ENCODE measurements around the gene CAB39L.

CAB39L gene

DNA sequence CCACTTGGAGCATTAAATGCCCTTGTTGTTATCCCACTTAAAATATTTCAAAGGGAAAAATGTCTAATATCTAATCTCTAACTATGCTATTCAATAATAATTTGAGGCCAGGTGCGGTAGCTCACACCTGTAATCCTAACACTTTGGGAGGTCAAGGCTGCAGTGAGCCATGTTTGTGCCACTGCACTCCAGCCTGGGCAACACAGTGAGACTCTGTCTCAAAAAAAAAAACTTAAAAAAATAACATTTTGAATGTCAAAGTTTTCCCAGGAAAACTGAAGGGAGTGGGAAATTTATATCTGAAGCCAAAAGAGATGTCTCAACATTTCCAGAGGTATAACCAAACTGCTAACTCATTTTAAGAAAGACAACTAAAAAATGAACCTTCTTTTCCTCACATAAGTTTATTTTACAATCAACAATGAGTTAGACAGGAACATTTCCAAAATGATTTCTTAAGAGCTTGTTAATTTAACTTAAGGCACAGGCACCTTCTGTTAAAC is 47.9 kb downstream of the CAB39L start:
- DNase-seq = no peak

- DNase-seq = no peak
Measured at GRCh38 chr13:49395451-49395865, 48.4 kb downstream of the CAB39L start.

- no peak for DNase-seq
Measured at GRCh38 chr13:49388091-49388635, 55.7 kb downstream of the CAB39L start.

- no peak for DNase-seq
Measured at GRCh38 chr13:49386664-49387063, 57.2 kb downstream of the CAB39L start.

- DNase-seq = no peak
Measured at GRCh38 chr13:49376121-49376520, 67.7 kb downstream of the CAB39L start.

DNA sequence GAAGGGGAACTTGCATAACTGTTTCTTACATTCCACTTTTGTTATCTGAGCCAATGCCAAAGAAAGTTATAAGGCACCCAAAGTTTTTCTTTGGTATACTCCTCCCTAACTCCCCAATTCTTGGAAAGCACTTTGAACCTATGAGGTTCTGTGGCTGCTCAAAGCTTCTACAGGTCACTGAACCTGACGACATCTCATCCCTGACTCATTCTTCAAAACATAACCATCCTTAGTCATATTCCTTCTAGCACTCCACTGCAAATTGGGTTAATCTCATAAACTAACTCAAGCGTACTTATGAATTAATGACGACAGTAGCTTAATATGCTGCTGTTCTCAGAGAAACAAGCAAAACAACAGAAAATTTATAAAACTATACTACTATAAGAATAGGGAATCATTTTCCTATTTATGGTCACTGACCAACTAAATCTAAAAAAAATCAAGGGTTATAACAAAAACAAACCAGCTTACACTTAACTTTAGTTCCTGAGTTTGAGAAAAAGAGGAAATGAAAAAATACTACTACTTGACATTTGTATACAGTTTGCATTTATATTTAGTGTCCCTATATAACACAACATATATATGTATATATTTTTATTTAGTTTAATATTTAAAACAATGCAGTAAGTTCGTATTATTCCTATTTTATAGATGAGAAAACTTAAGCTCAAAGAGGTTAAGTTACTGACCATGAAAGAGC is 69.1 kb downstream of the CAB39L start:
- no peak for DNase-seq

DNA sequence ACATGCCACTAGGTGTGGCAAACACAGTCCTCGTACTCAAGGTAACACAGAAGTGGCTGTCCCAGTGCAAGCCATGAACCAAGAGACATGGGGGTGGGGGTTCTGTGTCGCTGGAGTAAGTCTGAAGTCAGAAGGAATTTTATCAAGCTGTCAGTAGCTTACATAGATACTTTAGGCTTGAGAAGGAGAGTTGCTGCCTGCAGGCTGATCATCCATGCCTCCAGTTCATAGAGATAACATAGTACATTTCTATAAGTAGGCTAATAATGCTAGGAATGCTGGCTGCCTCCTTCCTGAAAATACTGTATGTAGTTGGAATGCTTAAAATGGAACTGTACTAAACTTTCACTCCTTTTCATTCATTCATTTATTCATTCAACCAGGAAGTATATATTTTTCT is 70.1 kb downstream of the CAB39L start:
- no peak for DNase-seq

DNA sequence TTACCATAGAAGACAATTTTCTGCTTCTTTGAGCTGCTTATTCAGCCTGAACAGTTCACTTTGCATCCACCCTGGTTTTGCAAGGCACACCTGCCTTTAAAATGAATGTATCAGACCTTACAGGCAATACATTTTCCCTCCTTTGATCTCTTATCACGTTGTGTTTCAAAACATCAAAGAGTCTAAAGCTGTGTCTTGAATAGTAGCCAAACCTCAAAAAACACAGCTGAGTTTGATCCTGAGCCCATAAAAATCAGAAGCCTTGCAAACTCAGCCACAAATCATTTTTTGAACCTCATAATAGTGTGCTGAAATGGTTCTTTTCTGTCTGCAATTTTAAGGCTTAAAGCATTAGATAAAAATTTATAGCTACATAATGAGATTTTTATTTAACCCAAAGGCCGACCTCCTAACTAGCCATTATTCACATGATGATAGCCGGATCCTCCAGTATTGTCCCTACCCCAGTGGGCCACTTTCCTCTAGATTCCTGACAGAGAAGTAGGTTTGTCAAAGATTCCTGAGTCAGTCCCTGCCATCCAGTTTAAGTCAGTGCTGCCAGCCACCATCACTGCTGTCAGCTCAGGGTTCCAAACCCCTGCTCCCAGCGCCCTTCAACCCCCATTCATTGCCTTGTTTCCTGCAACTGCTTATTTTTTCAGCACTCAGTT is 71.8 kb downstream of the CAB39L start:
- DNase-seq = no peak

DNA sequence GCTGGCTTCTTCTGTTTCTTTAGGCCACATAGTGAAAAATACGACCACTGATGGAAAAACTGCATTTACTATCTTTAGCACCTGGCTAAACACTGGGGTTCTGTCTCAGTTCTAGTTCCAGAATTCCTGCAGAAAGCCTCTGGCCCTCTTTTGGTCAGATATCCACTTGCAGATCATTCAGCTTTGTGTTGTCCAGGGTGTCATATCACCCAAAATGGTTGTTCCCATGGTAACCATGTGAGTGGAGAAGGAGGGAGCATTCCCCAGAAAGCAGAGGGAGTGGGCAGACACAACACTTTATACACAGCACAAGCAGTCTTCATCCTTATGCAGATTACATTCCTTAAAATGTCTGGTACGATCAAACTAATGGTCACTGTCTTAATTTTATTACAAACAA is 73.5 kb downstream of the CAB39L start:
- DNase-seq = no peak

DNA sequence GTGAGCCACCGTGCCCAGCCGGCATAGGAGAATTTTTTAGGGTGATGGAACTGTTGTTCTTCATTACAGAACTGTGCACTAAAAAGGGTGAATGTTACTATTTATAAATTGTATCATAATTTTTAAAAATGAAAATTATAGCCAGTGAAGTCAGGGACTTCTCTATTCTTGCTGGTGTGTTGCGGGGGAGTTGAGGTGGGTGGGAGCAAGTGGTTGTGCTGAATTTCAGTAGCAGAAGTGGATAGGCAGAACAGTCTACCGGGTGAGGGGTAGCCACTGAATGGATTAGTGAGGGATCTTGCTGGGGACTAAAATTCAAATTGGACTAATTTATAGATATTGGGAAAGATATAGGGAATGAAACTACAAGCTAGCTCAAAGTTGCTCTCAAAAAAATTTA is 74.0 kb downstream of the CAB39L start:
- DNase-seq = no peak

DNA sequence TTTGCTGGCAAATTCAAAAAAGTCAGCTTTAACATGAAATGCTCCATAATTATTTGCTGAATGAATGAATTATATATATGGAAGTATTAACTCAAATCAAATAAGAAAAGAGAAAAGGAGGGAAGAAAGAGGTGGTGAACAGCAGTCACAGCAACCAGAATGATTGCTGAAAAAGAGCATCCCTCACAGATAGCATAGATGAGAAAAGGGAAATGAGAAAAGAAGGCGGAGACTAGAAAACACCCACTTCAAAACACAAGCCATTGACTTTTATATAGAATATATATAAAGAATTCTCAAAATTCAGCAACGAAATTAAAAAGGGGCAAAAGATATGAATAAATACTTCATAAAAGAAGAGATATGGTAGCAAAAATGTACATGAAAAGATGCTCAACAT is 75.2 kb downstream of the CAB39L start:
- DNase-seq = no peak

GRCh38 chr13:49367640-49368422 is 76.0 kb downstream of the CAB39L start:
- no peak for DNase-seq

DNA sequence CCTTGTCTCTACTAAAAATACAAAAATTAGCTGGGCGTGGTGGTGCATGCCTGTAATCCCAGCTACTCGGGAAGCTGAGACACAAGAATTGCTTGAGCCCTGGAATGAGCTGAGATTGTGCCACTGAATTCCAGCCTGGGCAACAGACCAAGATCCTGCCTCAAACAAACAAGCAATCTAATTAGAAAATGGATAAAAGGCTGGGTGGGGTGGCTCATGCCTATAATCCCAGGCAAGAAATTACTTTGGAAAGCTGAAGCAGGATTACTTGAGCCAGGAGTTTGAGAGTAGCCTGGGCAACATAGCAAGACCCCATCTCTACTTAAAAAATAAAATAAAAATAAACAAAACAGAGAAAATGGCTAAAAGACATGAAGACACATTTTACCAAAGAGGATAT is 77.0 kb downstream of the CAB39L start:
- DNase-seq = no peak

GRCh38 chr13:49357694-49358093 is 86.2 kb downstream of the CAB39L start:
- DNase-seq = no peak

- DNase-seq = no peak
Measured at GRCh38 chr13:49356223-49356622, 87.6 kb downstream of the CAB39L start.

- no peak for DNase-seq
Measured at GRCh38 chr13:49354719-49355118, 89.1 kb downstream of the CAB39L start.

DNA sequence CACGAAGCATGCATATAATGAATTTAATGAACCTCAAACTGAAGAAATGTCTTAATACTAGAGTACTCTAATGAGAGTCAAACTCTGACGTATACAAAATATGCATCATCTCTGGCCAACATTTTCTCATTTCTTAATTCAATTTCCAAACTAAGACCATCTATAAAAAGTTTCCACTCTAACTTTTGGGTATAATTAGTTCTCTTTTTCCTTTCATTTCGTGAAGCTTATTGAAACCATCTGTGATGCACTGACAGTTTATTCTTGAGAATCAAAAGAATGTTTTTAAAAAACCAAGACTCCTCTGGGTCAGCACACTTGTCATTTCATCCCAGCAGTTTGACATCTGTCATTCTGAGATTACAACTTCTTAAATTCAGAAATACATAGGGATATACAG is 90.0 kb downstream of the CAB39L start:
- DNase-seq = no peak

- no peak for DNase-seq
Measured at GRCh38 chr13:49351871-49352270, 92.0 kb downstream of the CAB39L start.

DNA sequence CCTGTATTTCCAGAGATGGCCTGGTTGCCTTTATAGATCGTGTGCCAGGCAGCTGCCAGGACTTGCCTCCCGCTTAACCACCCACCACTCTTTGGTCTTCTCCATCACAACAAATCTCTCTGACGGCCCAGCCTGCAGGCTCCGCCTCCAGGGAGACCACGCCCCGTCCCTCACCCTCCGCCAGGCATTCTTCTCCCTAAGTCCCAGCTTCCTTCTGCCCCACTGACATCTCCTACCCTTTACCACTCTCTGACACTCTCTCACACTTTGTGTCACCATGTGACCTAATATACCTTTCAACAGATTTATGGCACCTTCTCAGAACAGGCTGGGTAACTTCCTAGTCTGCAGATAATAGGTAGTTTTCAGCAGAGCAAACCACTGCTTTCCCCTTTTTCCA is 95.1 kb downstream of the CAB39L start:
- DNase-seq = no peak

- DNase-seq = no peak
Measured at GRCh38 chr13:49347650-49348385, 96.0 kb downstream of the CAB39L start.

GRCh38 chr13:49346460-49346859 is 97.4 kb downstream of the CAB39L start:
- no peak for DNase-seq

- no peak for DNase-seq
Measured at GRCh38 chr13:49343731-49344130, 100.1 kb downstream of the CAB39L start.

- no peak for DNase-seq
Measured at GRCh38 chr13:49343255-49343654, 100.6 kb downstream of the CAB39L start.
